Motor neuron (in vitro differentiated cells): ENCODE measurements around the gene NHSL1. TPM values are rescaled to one million over a fixed set of nuclear protein-coding genes. Genes with fewer than 3 reads are reported as not detected.
A peak's percentile ranks its signal among the peaks of the same experiment; 100 is the strongest.

Experiments
- ATAC-seq, 8 experiments: fragments of 200-7000 bp; cut with Tn5 transposase; replicated peaks in 6 of 8; 2 replicates each; pipeline ENCODE4 v1.8.0; 2021; ENCODE audit warnings: mild to moderate bottlenecking in 8 of 8, moderate library complexity in 8 of 8
- H3K27ac ChIP-seq, 2 donors: fragments of 250-450 bp; sonication (Bioruptor Pico); 2 replicates each; pipeline ENCODE4 v1.9.0; 2021; ENCODE audit warnings: antibody characterized with exemption in 2 of 2, mild to moderate bottlenecking in 2 of 2, moderate library complexity in 1 of 2
- H3K4me1 ChIP-seq, 2 donors: fragments of 250-450 bp; sonication (Bioruptor Pico); replicated peaks in 1 of 2; 2 replicates each; pipeline ENCODE4 v1.6.1; 2021; ENCODE audit warnings: antibody characterized with exemption in 2 of 2, mild to moderate bottlenecking in 2 of 2, moderate library complexity in 1 of 2
- H3K4me3 ChIP-seq, 5 donors: fragments of 250-450 bp; sonication (Bioruptor Pico); 2 replicates each; pipeline ENCODE4 v1.9.0; 2021; ENCODE audit warnings: antibody characterized with exemption in 5 of 5, mild to moderate bottlenecking in 5 of 5, moderate library complexity in 4 of 5
- WGBS, 10 experiments: fragments of 450-650 bp; shearing (Covaris generic); methylation state at CpG; one replicate each; pipeline ENCODE4 v1.0.0; 2022; 5-methylcytosine and 5-hydroxymethylcytosine counted together
- in situ Hi-C, 9 experiments: fragments of 400-800 bp; cut with MboI; loops; one replicate each; pipeline ENCODE4 v1.15.0; 2021; ENCODE audit warnings: low sequenced_read_pairs in 9 of 9, low pct_unique_long_range_greater_than_20kb in 2 of 9; ENCODE audit not compliant: unreplicated experiment in 9 of 9
- total RNA-seq, 8 experiments: library from RNA; unstranded; fragments of 300-600 nt; gene quantifications; 2 replicates each; pipeline versions ENCODE4 v1.2.3 to v1.2.4, GENCODE V29; 2022

The NHSL1 gene
- total RNA-seq, 8 experiments from 2014 or later: 3.4 to 33.1 (median 18.5) TPM

GRCh38 chr6:138535728-138536455 is 36.6 kb upstream of the NHSL1 start:
- peaks cover 13 to 28% of the 10 kb centered on the region in 2 donors for H3K4me1 ChIP-seq
- no peak overlapping the region for H3K27ac ChIP-seq
- in situ Hi-C loops: no loop called here
- WGBS, 10 experiments: 64 to 100% (median 82%) methylated on average over 2 to 6 of the region's 6 CpGs
- H3K4me3 ChIP-seq: no peak overlapping the region
- no peak for ATAC-seq

- in situ Hi-C loops: no loop called here
- Histone ChIP-seq H3K27ac (no peak overlapping the region), H3K4me1 (peaks cover 18 to 20% of the 10 kb centered on the region in 2 donors), H3K4me3 (no peak overlapping the region)
- 71 to 100% (median 91%) methylated on average over 1 to 2 of the region's 2 CpGs; no CpG with 5 or more reads in 3 of the 10 experiments for WGBS, 10 experiments
- no peak for ATAC-seq
Measured at GRCh38 chr6:138533667-138534066, 34.4 kb upstream of the NHSL1 start.

DNA sequence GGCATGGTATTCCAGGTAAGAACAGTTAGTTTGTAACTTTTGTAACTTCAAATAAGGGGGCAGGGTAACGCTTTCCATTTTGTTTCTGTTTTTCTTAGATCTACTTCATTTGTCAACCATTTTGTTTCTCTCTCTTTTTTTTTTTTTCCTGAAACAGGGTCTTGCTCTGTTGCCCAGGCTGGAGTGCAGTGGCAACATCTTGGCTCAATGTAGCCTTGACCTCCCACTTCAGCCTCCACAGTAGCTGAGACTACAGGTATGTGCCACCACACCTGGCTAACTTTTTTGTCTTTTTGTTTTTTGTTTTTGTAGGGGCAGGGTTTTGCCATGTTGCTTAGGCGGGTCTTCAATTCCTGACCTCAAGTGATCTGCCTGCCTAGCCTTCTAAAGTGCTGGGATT is 32.1 kb upstream of the NHSL1 start:
- ATAC-seq: no peak
- WGBS, 10 experiments: 90 to 100% (median 100%) methylated on average over 1 to 2 of the region's 2 CpGs
- in situ Hi-C loops: no loop called here

DNA sequence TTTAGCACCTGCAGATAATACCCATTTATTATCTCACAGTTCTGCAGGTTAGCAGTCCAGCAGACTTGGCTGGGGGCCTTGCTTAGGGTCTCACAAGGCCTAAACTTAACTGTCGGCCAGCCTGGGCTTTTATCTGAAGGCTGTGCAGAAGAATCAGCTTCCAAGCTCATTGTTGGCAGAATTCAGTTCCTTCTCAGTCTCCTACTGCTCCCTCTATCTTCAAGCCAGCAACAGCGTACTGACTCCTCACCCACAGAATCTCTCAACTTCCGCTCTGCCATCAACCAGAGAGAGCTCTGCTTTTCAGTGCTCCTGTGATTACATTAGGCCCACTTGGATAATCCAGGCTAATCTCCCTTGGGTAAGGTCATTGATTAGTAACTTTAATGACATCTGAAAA is 30.2 kb upstream of the NHSL1 start:
- 75 to 100% (median 100%) methylated on average over 1 to 3 of the region's 3 CpGs; no CpG with 5 or more reads in 3 of the 10 experiments for WGBS, 10 experiments
- ATAC-seq: peak in 2 of 8 experiments; percentile 13 to 31
- peaks cover 36 to 49% of the 10 kb centered on the region in 2 donors for H3K4me1 ChIP-seq
- H3K4me3 ChIP-seq: no peak overlapping the region
- in situ Hi-C loops: no loop called here
- peak overlapping the region; percentile 69 to 72 for H3K27ac ChIP-seq

More for the DNA sequence above, 32.1 kb upstream of the NHSL1 start:
- peaks cover 39 to 40% of the 10 kb centered on the region in 2 donors for H3K4me1 ChIP-seq
- no peak overlapping the region for H3K27ac ChIP-seq
- H3K4me3 ChIP-seq: no peak overlapping the region

DNA sequence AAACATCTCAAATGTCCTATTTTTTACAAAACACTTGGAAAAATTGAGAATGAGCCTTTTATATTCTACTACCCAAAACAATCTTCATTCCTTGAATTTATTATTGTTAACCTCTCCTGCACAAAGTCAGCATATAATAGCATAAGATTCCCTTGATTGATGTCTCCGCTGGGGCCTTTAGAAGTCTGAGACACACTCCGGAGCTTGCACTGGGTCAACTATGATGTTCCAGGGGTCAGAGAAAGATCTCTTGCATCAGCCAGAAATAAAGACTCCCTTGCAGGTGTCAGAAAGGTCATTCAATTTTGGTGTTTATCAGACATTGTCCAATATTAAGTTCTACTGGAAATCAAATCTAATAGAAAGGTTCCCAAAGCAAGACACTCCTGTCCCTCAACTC is 29.7 kb upstream of the NHSL1 start:
- peak overlapping the region; percentile 69 to 72 for H3K27ac ChIP-seq
- in situ Hi-C loops: no loop called here
- WGBS, 10 experiments: 33 to 100% (median 50%) methylated on average over 1 to 2 of the region's 2 CpGs; no CpG with 5 or more reads in 3 of the 10 experiments
- peak in 4 of 8 experiments; percentile 23 to 60 (median 26) for ATAC-seq
- peaks cover 36 to 49% of the 10 kb centered on the region in 2 donors for H3K4me1 ChIP-seq
- no peak overlapping the region for H3K4me3 ChIP-seq

- in situ Hi-C loops: no loop called here
- no peak overlapping the region for H3K4me3 ChIP-seq
- peak overlapping the region in 1 of 2 donors; percentile 56 for H3K27ac ChIP-seq
- ATAC-seq: peak in 5 of 8 experiments; percentile 31 to 45 (median 36)
- peaks cover 36 to 49% of the 10 kb centered on the region in 2 donors for H3K4me1 ChIP-seq
- WGBS, 10 experiments: 0 to 88% (median 50%) methylated on average over 1 of the region's 1 CpG; no CpG with 5 or more reads in 1 of the 10 experiments
Measured at GRCh38 chr6:138528137-138528536, 28.8 kb upstream of the NHSL1 start.

DNA sequence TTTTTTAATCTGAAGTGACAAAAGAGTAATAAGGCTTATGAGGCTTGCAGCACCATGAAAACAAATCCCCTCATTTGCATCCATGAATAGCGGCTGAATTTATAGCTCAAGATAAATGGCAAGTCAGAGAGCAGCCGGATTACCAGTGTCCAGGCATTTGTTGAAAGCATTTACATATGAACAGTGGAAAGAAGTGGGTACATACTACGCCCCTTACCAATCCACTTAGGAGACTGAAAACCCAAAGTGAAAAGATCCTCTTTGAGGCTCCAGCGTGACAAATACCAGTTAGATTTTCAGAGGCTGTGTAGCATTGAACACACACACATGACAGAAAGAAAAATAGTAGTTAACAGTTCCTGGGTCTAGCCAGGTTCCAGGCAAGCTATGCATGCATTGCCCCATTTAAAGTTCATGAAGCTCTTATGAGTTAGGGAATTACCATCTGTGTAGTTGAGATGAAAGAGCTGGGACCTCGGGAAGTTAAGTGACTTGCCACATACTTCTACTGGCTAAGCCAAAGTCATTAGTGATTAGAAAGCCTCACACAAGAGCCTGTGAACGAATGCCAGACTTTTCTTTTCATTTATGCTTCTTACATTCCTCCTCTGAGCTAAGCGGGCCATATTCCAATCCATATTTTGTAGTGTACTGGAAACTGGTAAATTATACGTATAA is 28.3 kb upstream of the NHSL1 start:
- Histone ChIP-seq H3K27ac (peak overlapping the region; percentile 56 to 66), H3K4me1 (peaks cover 36 to 49% of the 10 kb centered on the region in 2 donors), H3K4me3 (peak overlapping the region in 4 of 5 donors; percentile 1 to 24 (median 14))
- 3 to 77% (median 21%) methylated on average over 2 to 8 of the region's 8 CpGs; no CpG with 5 or more reads in 1 of the 10 experiments for WGBS, 10 experiments
- peak in 7 of 8 experiments; percentile 30 to 86 (median 83) for ATAC-seq
- in situ Hi-C loops: no loop called here

GRCh38 chr6:138526822-138527235 is 27.5 kb upstream of the NHSL1 start:
- peaks cover 42 to 49% of the 10 kb centered on the region in 2 donors for H3K4me1 ChIP-seq
- ATAC-seq: peak; percentile 42 to 83 (median 58)
- in situ Hi-C loops: no loop called here
- H3K4me3 ChIP-seq: peak overlapping the region in 4 of 5 donors; percentile 1 to 24 (median 14)
- WGBS, 10 experiments: 0 to 48% (median 10%) methylated on average over 4 to 11 of the region's 11 CpGs
- H3K27ac ChIP-seq: peak overlapping the region; percentile 46 to 66

DNA sequence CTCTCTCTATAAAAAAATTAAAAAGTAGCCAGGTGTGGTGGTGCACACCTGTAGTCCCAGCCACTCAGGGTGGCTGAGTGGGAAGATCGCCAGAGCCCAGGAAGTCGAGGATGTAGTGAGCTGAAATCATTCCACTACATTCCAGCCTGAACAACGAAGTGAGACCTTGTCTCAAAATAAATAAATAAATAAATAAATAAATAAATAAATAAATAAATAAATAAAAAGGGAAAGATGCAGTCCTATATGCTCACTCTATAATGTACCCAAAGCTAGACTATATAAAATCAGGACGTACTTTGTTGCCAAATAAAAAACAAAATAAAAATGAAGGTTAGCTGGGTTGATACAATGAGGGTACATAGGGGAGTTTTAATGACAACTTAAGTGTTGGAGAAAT is 26.1 kb upstream of the NHSL1 start:
- H3K4me1 ChIP-seq: peaks cover 42 to 48% of the 10 kb centered on the region in 2 donors
- H3K4me3 ChIP-seq: no peak overlapping the region
- ATAC-seq: no peak
- H3K27ac ChIP-seq: no peak overlapping the region
- in situ Hi-C loops: no loop called here
- WGBS, 10 experiments: 84 to 100% (median 95%) methylated on average over 1 to 4 of the region's 4 CpGs; no CpG with 5 or more reads in 3 of the 10 experiments

GRCh38 chr6:138524526-138524925 is 25.2 kb upstream of the NHSL1 start:
- Histone ChIP-seq H3K4me1 (peaks cover 40% of the 10 kb centered on the region in 2 donors), H3K4me3 (no peak overlapping the region), H3K27ac (no peak overlapping the region)
- no peak for ATAC-seq
- in situ Hi-C loops: no loop called here
- 17 to 100% (median 80%) methylated on average over 1 to 2 of the region's 2 CpGs; no CpG with 5 or more reads in 1 of the 10 experiments for WGBS, 10 experiments

- no peak overlapping the region for H3K27ac ChIP-seq
- in situ Hi-C loops: no loop called here
- WGBS, 10 experiments: 68 to 98% (median 79%) methylated on average over 1 to 7 of the region's 7 CpGs; no CpG with 5 or more reads in 2 of the 10 experiments
- H3K4me1 ChIP-seq: peaks cover 30 to 31% of the 10 kb centered on the region in 2 donors
- ATAC-seq: peak in 2 of 8 experiments; percentile 14 to 21
- H3K4me3 ChIP-seq: no peak overlapping the region
Measured at GRCh38 chr6:138523347-138524210, 24.3 kb upstream of the NHSL1 start.

DNA sequence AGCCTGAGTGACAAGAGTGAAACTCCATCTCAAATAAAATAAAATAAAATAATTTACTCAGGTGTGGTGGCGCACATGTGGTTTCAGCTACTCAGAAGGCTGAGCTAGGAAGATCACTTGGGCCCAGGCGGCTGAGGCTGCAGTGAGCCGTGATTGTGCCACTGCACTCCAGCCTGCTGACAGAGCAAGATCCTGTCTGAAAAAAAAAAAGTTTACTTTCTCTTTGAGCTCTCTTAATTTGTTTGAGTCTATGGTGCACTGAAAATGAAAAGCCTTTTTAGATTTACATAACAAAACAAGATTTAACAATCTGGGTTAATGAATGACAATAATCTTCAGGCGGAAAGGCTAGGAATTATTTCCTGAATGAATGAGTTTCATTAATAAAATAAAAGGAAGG is 23.3 kb upstream of the NHSL1 start:
- Histone ChIP-seq H3K27ac (peak overlapping the region in 1 of 2 donors; percentile 6), H3K4me3 (no peak overlapping the region), H3K4me1 (peaks cover 21% of the 10 kb centered on the region in 2 donors)
- in situ Hi-C loops: no loop called here
- peak in 5 of 8 experiments; percentile 19 to 53 (median 41) for ATAC-seq
- WGBS, 10 experiments: 41 to 100% (median 56%) methylated on average over 2 to 4 of the region's 4 CpGs; no CpG with 5 or more reads in 1 of the 10 experiments
